ENCODE results near the gene BABAM2. TPM values are rescaled to one million over a fixed set of nuclear protein-coding genes. Genes with fewer than 3 reads are reported as not detected.

Gene BABAM2
- total and polyA plus RNA-seq, 2 of the 4 experiments (the other 2 are of a cell fraction), result 20.9 to 23.1 TPM

DNA sequence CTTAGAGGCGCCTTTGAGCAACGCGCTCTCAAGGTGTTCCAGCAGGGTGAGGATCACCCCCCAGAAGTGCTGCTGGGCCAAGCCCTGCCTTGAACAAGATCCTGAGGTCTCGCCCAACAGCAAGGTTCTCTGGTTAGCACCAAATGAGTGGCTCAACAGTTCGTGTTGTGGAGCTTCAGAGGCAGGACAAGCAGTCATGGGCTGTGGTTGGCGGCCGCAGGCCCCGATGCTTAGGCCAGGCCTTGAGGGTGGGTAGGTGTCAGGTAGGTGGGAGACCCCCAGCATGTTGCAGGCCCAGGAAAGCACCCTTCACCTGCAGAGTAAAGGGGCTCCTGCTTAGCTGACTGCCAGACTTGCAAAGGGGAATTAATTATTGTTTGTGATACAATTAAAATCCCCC, 431.9 kb downstream of the BABAM2 start:
- intact Hi-C loops (cut with micrococcal nuclease) (no loop called here), in situ Hi-C loops (cut with MboI; ENCODE audit: low sequenced_read_pairs) (no loop called here), dilution Hi-C loops (cut with HindIII; ENCODE audit: low sequenced_read_pairs, unreplicated experiment) (no loop called here)
- 0 out of 2 replicates have a peak overlapping the region, but pooled peaks have one; percentile 14 for H3K14ac ChIP-seq (replicated peaks; ENCODE audit: low read depth, low read length)
- no peaks in the 10 kb centered on the region for H3K27me3 ChIP-seq (ENCODE audit: control insufficient read depth, insufficient read depth, low read length)
- peaks cover 13% of the 10 kb centered on the region for H3K9me1 ChIP-seq (ENCODE audit: insufficient read depth, low read length)
- DNase-seq (no peak), ATAC-seq (ENCODE audit: low read depth) (no peak)
- H2AFZ ChIP-seq (replicated peaks; ENCODE audit: low read length, poor library complexity), result no peak overlapping the region
- H2BK15ac ChIP-seq (ENCODE audit: low read depth, low read length), result no peak overlapping the region; the same call in 2 of the 3 replicates
- H3K4me3 ChIP-seq (ENCODE audit: insufficient read depth, low read depth, low read length), result no peak overlapping the region
- no peak overlapping the region for H3K27ac ChIP-seq (ENCODE audit: insufficient read depth, low read length)
- H4K8ac ChIP-seq (ENCODE audit: low read depth in 2 of 2, low read length in 2 of 2), result no peak overlapping the region
- no peak overlapping the region for H3K4me2 ChIP-seq (ENCODE audit: low read depth, low read length)
- CTCF ChIA-PET, result no interaction called here
- peak overlapping the region; percentile 3; the same call in 1 of the 2 replicates for H3K18ac ChIP-seq (ENCODE audit: low read depth, low read length)
- TF ChIP-seq RCOR1 (IDR thresholded peaks at IDR 0.05; ENCODE audit: insufficient replicate concordance, low read length), result no peak
- H3K9ac ChIP-seq (ENCODE audit: low read depth, low read length), result no peak overlapping the region
- H2AK5ac ChIP-seq (ENCODE audit: low read depth, low read length), result peak overlapping the region; percentile 3
- H4K91ac ChIP-seq (ENCODE audit: insufficient read depth, low read depth, low read length), result no peak overlapping the region
- no peaks in the 10 kb centered on the region for H4K20me1 ChIP-seq (ENCODE audit: insufficient read depth, low read length)
- H3K4ac ChIP-seq (ENCODE audit: low read depth, low read length), result peak overlapping the region; percentile 31
- no peak overlapping the region for H2BK120ac ChIP-seq (ENCODE audit: low read depth, low read length)
- H3K4me1 ChIP-seq (ENCODE audit: control insufficient read depth, insufficient read depth, low read length), result peaks cover 22% of the 10 kb centered on the region
- BruUV-seq (replicated peaks), result no TSS peak
- H2BK5ac ChIP-seq (ENCODE audit: low read depth, low read length, poor library complexity, severe bottlenecking), result no peak overlapping the region
- WGBS, 2 experiments (ENCODE audit: extremely low coverage in 2 of 2, insufficient read length in 1 of 2), result 93% methylated on average over 2 of the region's 8 CpGs; no CpG with 5 or more reads in 1 of the 2 experiments
- H2AK9ac ChIP-seq (replicated peaks; ENCODE audit: low read depth, low read length, poor library complexity), result no peak overlapping the region
- no peaks in the 10 kb centered on the region for H3K79me1 ChIP-seq (ENCODE audit: low read depth in 1 of 2, low read length in 2 of 2)
- no peak overlapping the region for H3K56ac ChIP-seq (ENCODE audit: extremely low read depth, insufficient read depth, low read length)
- H2BK20ac ChIP-seq (ENCODE audit: low read depth, low read length), result peak overlapping the region; percentile 0; the same call in 1 of the 2 replicates
- no peak overlapping the region; the same call in 1 of the 2 replicates for H4K5ac ChIP-seq (ENCODE audit: low read depth, low read length)
- no peaks in the 10 kb centered on the region for H3K9me3 ChIP-seq (ENCODE audit: control insufficient read depth, insufficient read depth, low read length)
- no peaks in the 10 kb centered on the region for H3K36me3 ChIP-seq (ENCODE audit: control insufficient read depth, insufficient read depth, low read length)
- POLR2A ChIA-PET (ENCODE audit: unreplicated experiment), result no interaction called here
- no peak overlapping the region for H3K23ac ChIP-seq (ENCODE audit: low read depth, low read length)
